T-helper 2 cell treated with Interferon-gamma antibody and Interleukin-4, amounts not matched to agents 100 ng/mL and 5 ng/mL, for 36 hours (primary cell): Measurements from ENCODE around the gene NEB. TPM values are rescaled to one million over a fixed set of nuclear protein-coding genes. Genes with fewer than 3 reads are reported as not detected.
"Not testable (repeated sequence)": the region's sequence is repeated elsewhere in the genome, so short reads cannot be mapped to it uniquely, and the experiment has no call there.

Experiments
- intact Hi-C: fragments of 100-400 bp; cut with micrococcal nuclease; formaldehyde crosslinking; loops from one replicate; pipeline ENCODE4 v1.15.1; 2023
- total RNA-seq: library from RNA; stranded (reverse); gene quantifications from 2 replicates; pipeline ENCODE4 v1.2.3, GENCODE V29; 2022

Gene NEB
- total RNA-seq, 1 donor from 2014 or later = 0.61 TPM

GRCh38 chr2:151761193-151761592, 26.9 kb upstream of the NEB start:
- intact Hi-C loops = no loop called here

- intact Hi-C loops = no loop called here
Measured at GRCh38 chr2:151760139-151760650, 25.9 kb upstream of the NEB start.

- intact Hi-C loops = no loop called here
Measured at GRCh38 chr2:151758744-151759143, 24.5 kb upstream of the NEB start.

GRCh38 chr2:151757861-151758260, 23.6 kb upstream of the NEB start:
- intact Hi-C loops = no loop called here

GRCh38 chr2:151756820-151757219, 22.5 kb upstream of the NEB start:
- intact Hi-C loops = no loop called here

- intact Hi-C loops = no loop called here
Measured at GRCh38 chr2:151754253-151754897, 20.1 kb upstream of the NEB start.

GRCh38 chr2:151753540-151753939, 19.3 kb upstream of the NEB start:
- intact Hi-C loops = no loop called here

- intact Hi-C loops = not testable (repeated sequence)
Measured at GRCh38 chr2:151745261-151745660, 11.0 kb upstream of the NEB start.

GRCh38 chr2:151730262-151730975, 3.9 kb downstream of the NEB start:
- intact Hi-C loops = no loop called here

- intact Hi-C loops = no loop called here
Measured at GRCh38 chr2:151729837-151730236, 4.4 kb downstream of the NEB start.

GRCh38 chr2:151729415-151729811, 4.9 kb downstream of the NEB start:
- intact Hi-C loops = no loop called here

- intact Hi-C loops = no loop called here
Measured at GRCh38 chr2:151728804-151729414, 5.4 kb downstream of the NEB start.

- intact Hi-C loops = no loop called here
Measured at GRCh38 chr2:151727593-151728552, 6.4 kb downstream of the NEB start.

GRCh38 chr2:151721161-151721560, 13.1 kb downstream of the NEB start:
- intact Hi-C loops = no loop called here

GRCh38 chr2:151720521-151720920, 13.8 kb downstream of the NEB start:
- intact Hi-C loops = no loop called here

GRCh38 chr2:151718796-151719195, 15.5 kb downstream of the NEB start:
- intact Hi-C loops = no loop called here

GRCh38 chr2:151718247-151718646, 16.0 kb downstream of the NEB start:
- intact Hi-C loops = no loop called here

GRCh38 chr2:151716721-151717120, 17.6 kb downstream of the NEB start:
- intact Hi-C loops = no loop called here

- intact Hi-C loops = no loop called here
Measured at GRCh38 chr2:151713291-151713903, 20.9 kb downstream of the NEB start.

- intact Hi-C loops = no loop called here
Measured at GRCh38 chr2:151711025-151711424, 23.3 kb downstream of the NEB start.

- intact Hi-C loops = no loop called here
Measured at GRCh38 chr2:151708788-151709187, 25.5 kb downstream of the NEB start.
